Parietal lobe (tissue), 2 donors: ENCODE data around the gene CCDC107. TPM values are rescaled to one million over a fixed set of nuclear protein-coding genes. Genes with fewer than 3 reads are reported as not detected.

Source experiments
- small RNA-seq: library from RNA; depleted of rRNA; stranded (forward); fragments of <200 nt; gene quantifications from one replicate; pipeline ENCODE3, GENCODE V24; 2014; ENCODE audit warnings: low replicate concordance
- total RNA-seq: library from RNA; depleted of rRNA; stranded (reverse); fragments of >200 nt; gene quantifications from one replicate; pipeline ENCODE4 v1.2.3, GENCODE V29; 2014

Gene CCDC107, protein sequence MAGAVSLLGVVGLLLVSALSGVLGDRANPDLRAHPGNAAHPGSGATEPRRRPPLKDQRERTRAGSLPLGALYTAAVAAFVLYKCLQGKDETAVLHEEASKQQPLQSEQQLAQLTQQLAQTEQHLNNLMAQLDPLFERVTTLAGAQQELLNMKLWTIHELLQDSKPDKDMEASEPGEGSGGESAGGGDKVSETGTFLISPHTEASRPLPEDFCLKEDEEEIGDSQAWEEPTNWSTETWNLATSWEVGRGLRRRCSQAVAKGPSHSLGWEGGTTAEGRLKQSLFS
- 9.7 TPM for total RNA-seq

DNA sequence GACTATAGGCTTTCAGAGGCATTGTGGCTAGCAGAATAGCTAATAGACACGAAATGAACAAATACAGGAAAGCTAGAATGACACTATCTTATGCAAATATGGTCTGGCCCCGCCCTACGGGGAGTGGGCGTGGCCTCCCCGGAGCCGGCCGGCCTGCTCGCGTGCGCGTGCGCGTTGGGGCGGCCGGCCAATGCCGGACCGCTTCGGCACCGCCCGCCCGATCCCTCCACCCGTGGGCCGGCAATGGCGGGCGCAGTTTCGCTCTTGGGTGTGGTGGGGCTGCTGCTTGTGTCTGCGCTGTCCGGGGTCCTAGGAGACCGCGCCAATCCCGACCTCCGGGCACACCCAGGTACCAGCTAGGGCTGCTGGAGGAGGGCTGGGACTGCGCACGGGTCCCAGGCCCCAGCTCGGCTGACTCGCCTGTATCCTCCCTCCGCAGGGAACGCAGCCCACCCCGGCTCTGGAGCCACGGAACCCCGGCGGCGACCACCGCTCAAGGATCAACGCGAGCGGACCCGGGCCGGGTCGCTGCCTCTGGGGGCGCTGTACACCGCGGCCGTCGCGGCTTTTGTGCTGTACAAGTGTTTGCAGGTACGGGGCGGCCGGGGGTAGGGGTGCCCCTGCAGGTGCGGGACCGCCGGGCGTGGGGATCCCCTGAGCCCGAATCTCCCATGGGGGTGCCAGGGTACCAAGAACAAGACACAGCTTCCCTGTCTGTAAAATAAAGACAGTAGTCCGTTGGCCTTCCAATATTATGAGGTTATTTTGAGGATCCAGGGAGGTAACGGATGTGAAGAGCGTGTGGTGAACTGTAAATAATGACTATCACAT is at the start of gene CCDC107:
TSS of gene CCDC107 (plus strand) at position 156 of the 831 bp plus-strand sequence. CDS start at position 244, 88 bp downstream.

DNA sequence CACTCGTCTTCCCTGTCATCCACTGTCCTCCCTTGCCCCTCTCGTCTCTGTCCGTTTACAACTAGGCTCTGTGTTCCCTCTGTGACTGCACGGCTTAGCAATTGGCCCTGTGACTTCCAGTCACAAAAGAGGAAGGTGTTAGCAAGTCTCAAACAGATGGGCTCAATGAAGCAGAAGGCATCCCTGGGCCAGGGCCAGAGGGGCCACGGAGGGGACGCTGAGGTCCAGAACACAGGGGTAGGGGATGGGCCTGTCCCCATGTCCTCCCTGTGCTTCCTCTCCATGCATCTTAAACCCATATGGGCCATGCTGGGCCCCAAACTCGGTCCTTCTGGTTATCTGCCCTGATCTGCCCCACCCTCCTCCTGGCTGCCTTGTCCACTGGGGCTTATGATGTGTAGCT is 39.8 kb upstream of the CCDC107 start, which contains the start of gene CD72:
TSS of gene CD72 (minus strand) at position 89 of the 403 bp plus-strand sequence. CDS start 110 bp downstream, outside the sequence.

DNA sequence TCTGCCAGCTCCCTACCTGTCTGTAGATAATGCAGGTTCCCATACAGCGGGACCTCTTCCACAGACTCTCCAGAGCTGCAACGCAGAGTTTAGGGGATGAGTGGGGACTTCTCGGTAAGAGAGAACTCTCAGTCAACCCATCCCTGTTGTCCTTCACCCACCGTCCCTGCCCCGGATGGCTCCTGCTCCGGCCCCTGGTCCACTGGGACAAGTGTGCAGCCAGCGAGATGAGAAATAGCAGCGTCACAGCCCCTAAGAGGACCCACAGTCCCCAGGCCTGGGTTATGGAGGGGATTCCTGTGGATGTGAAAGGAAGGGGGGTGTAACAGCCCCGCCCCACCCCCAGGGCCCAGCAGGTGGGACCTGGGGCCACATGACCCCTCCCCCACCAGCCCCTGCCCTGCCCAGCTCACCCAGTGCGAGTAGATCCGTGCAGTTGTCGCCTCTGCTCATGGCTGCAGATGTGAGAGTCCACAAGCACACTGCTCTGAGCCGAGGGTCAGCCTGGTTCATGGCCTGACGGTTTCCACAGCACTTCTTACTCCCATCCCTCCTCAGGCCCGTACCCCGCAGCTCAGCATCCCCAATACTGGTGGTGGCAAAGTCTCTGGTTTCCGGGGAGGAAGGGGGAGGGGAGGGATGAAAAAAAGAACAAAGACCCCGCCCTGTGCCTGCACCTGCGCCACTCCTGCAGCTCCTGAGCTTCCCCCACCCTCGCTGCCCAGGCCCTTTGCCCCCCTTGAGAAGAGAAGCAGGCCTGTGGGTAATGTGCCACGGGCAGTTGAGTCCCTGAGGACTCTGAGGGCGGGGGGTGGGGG is 7.5 kb upstream of the CCDC107 start, which contains the start of gene SIT1:
TSS of gene SIT1 (minus strand) at position 591 of the 818 bp plus-strand sequence. CDS start at position 513, 78 bp downstream.

GRCh38 chr9:35657546-35658136 is 451 bp upstream of the CCDC107 start, which contains the start of gene RMRP:
TSS of gene RMRP (minus strand) at chr9:35658019.

DNA sequence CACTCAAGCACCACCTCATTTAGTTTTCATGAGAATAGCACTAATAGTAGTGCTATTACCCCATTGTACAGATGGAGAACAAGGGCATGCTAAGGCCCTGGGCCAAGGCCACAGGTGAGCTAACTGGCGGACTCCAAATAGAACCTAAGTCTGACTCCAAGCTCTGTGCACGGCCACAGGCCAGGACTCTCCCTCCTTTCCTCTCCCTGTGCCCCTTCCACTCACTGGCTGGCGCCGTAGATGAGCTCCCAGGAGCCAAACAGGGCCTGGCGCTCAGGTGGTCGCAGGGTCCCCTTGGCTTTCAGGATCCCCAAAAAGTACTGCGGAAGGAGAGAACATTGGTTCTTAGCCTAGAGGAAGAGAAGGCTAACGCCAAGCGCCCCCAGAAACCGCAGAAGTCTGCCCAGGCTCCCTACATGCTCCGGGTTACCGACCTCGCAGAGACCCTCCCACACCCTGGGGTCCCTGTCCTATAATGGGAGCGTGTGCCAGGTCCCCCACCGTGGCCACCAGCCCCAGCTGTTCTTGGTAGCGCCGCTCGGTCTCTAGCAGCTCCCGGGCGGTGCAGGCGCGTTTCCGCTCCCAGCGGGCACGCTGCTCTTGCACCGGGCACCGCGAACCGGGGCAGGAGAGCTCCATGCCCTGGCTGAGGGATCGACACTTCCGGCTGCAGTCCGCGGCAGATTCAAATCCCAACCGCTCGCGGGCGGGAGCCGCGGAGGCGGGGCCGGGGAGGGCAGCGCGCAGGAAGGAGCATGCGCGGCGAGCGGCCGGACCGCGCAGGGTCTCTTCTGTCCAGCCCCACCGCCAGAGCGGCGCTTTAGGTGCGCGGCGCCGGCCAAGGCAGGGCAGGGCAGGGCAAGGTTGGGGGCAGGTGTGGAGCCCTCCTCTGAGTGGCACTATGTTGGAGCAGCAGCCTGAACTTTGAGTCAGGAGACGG is 6.7 kb downstream of the CCDC107 start, which contains the start of gene ARHGEF39:
TSS of gene ARHGEF39 (minus strand) at position 665 of the 940 bp plus-strand sequence. CDS start at position 639, 26 bp downstream.

GRCh38 chr9:35673132-35674024 is 15.3 kb downstream of the CCDC107 start, which contains the start of gene CA9:
TSS of gene CA9 (plus strand) at chr9:35673928. CDS start at chr9:35673960, 32 bp downstream.

GRCh38 chr9:35689542-35690293 is 31.6 kb downstream of the CCDC107 start, which contains the start of gene TPM2:
TSS of gene TPM2 (minus strand) at chr9:35689925. CDS start at chr9:35689817, 108 bp downstream.

Small RNAs within 50 kb of the gene (small RNA-seq; reads per million reads assigned to genes)
- gene RMRP (not detected), gene RN7SL22P (not detected)

Other genes with a start within 250 kb of the CCDC107 start
- 66.4 TPM for gene RUSC2, start 168.2 kb upstream of the CCDC107 start, total RNA-seq
- gene TESK1, start 53.0 kb upstream of the CCDC107 start, total RNA-seq, result 19.1 TPM
- not detected for gene CD72, start 39.9 kb upstream of the CCDC107 start, total RNA-seq
- not detected for gene SIT1, start 7.4 kb upstream of the CCDC107 start, total RNA-seq
- gene RMRP, start 273 bp upstream of the CCDC107 start, total RNA-seq, result 78,439 TPM
- gene ARHGEF39, start 6.9 kb downstream of the CCDC107 start, total RNA-seq, result 0.31 TPM
- gene CA9, start 15.6 kb downstream of the CCDC107 start, total RNA-seq, result not detected
- 15.7 TPM for gene TPM2, start 31.6 kb downstream of the CCDC107 start, total RNA-seq
- 26.6 TPM for gene TLN1, start 73.9 kb downstream of the CCDC107 start, total RNA-seq
- gene CREB3, start 74.4 kb downstream of the CCDC107 start, total RNA-seq, result 30.0 TPM
- gene GBA2, start 90.9 kb downstream of the CCDC107 start, total RNA-seq, result 92.0 TPM
- gene RGP1, start 91.0 kb downstream of the CCDC107 start, total RNA-seq, result 20.0 TPM
- not detected for gene MSMP, start 96.0 kb downstream of the CCDC107 start, total RNA-seq
- gene NPR2, start 133.3 kb downstream of the CCDC107 start, total RNA-seq, result 19.4 TPM
- 4.1 TPM for gene SPAG8, start 154.0 kb downstream of the CCDC107 start, total RNA-seq
- 7.8 TPM for gene HINT2, start 156.8 kb downstream of the CCDC107 start, total RNA-seq
- not detected for gene FAM221B, start 170.4 kb downstream of the CCDC107 start, total RNA-seq
- 12.5 TPM for gene TMEM8B, start 170.9 kb downstream of the CCDC107 start, total RNA-seq
- gene OR13J1, start 212.1 kb downstream of the CCDC107 start, total RNA-seq, result not detected
- 0.63 TPM for gene HRCT1, start 247.9 kb downstream of the CCDC107 start, total RNA-seq